Mesenchymal stem cell (in vitro differentiated cells and primary cell): Measurements from ENCODE around the gene CDK6.
A peak's percentile ranks its signal among the peaks of the same experiment; 100 is the strongest.

Experiments used
- DNase-seq: peaks from one replicate; pipeline ENCODE4 v3.0.0-alpha.2; 2013
- H2AFZ ChIP-seq: one replicate; pipeline ENCODE4 v1.6.1; 2013; ENCODE audit warnings: low read depth, mild to moderate bottlenecking, control low read depth, inconsistent platforms, low read length, moderate library complexity
- H2AK5ac ChIP-seq: 2 replicates; pipeline ENCODE4 v1.6.1; 2013; ENCODE audit warnings: low read length, moderate library complexity, mild to moderate bottlenecking, inconsistent platforms; ENCODE audit not compliant: severe bottlenecking
- H2BK120ac ChIP-seq: one replicate; pipeline ENCODE4 v1.6.1; 2013; ENCODE audit warnings: low read depth, mild to moderate bottlenecking, inconsistent platforms, low read length, moderate library complexity
- H2BK12ac ChIP-seq, 2 experiments: one replicate each; pipeline ENCODE4 v1.6.1; 2013; ENCODE audit warnings: inconsistent platforms in 2 of 2, low read length in 2 of 2, mild to moderate bottlenecking in 2 of 2, moderate library complexity in 2 of 2, control low read depth in 1 of 2
- H2BK15ac ChIP-seq: one replicate; pipeline ENCODE4 v1.6.1; 2013; ENCODE audit warnings: mild to moderate bottlenecking, low read depth, inconsistent platforms; ENCODE audit not compliant: poor library complexity, severe bottlenecking
- H2BK5ac ChIP-seq: 2 replicates; pipeline ENCODE4 v1.6.1; 2013; ENCODE audit warnings: low read depth, mild to moderate bottlenecking, low read length, control low read depth, inconsistent platforms; ENCODE audit not compliant: poor library complexity, severe bottlenecking
- H3K14ac ChIP-seq, 2 experiments: one replicate each; pipeline ENCODE4 v1.6.1; 2013; ENCODE audit warnings: inconsistent platforms in 2 of 2, low read length in 2 of 2, control low read depth in 1 of 2, mild to moderate bottlenecking in 1 of 2, moderate library complexity in 1 of 2
- H3K18ac ChIP-seq, 2 experiments: one replicate each; pipeline ENCODE4 v1.6.1; 2013; ENCODE audit warnings: inconsistent platforms in 2 of 2, low read length in 2 of 2, control low read depth in 1 of 2, low read depth in 1 of 2, mild to moderate bottlenecking in 1 of 2
- H3K23ac ChIP-seq, 2 experiments: one replicate each; pipeline ENCODE4 v1.6.1; 2013; ENCODE audit warnings: inconsistent platforms in 2 of 2, low read length in 2 of 2, mild to moderate bottlenecking in 2 of 2, moderate library complexity in 2 of 2, control low read depth in 1 of 2
- H3K27ac ChIP-seq: 2 replicates; pipeline ENCODE4 v1.5.1; 2013; ENCODE audit warnings: mild to moderate bottlenecking, moderate library complexity, low read length, control low read depth, inconsistent platforms; ENCODE audit not compliant: poor library complexity, severe bottlenecking
- H3K27me3 ChIP-seq, 2 experiments: 2 replicates each; pipeline versions ENCODE4 v1.6.1 to v1.7.0; 2013; ENCODE audit warnings: low read length in 2 of 2, mild to moderate bottlenecking in 2 of 2, moderate library complexity in 2 of 2, control low read depth in 1 of 2, inconsistent platforms in 1 of 2; ENCODE audit not compliant: control insufficient read depth in 1 of 2, insufficient read depth in 1 of 2
- H3K36me3 ChIP-seq, 2 experiments: 2 replicates each; pipeline versions ENCODE4 v1.6.1 to v1.7.0; 2013; ENCODE audit warnings: low read length in 2 of 2, control low read depth in 1 of 2, inconsistent platforms in 1 of 2, low read depth in 1 of 2, mild to moderate bottlenecking in 1 of 2; ENCODE audit not compliant: insufficient read depth in 2 of 2, control insufficient read depth in 1 of 2
- H3K4ac ChIP-seq, 2 experiments: one replicate each; pipeline ENCODE4 v1.6.1; 2013; ENCODE audit warnings: inconsistent platforms in 2 of 2, low read length in 2 of 2, mild to moderate bottlenecking in 2 of 2, moderate library complexity in 2 of 2, control low read depth in 1 of 2, low read depth in 1 of 2
- H3K4me1 ChIP-seq: 2 replicates; pipeline ENCODE4 v1.6.1; 2013; ENCODE audit warnings: low read depth, low read length, control low read depth; ENCODE audit not compliant: control insufficient read depth, insufficient read depth
- H3K4me2 ChIP-seq: 2 replicates; pipeline ENCODE4 v1.6.1; 2013; ENCODE audit warnings: low read length, mild to moderate bottlenecking, inconsistent platforms; ENCODE audit not compliant: poor library complexity, severe bottlenecking
- H3K4me3 ChIP-seq, 2 experiments: 2 replicates each; pipeline versions ENCODE4 v1.5.1 to v1.7.0; 2013; ENCODE audit warnings: low read length in 2 of 2, mild to moderate bottlenecking in 2 of 2, control low read depth in 1 of 2, low read depth in 1 of 2; ENCODE audit not compliant: insufficient read depth in 1 of 2
- H3K79me1 ChIP-seq: replicated peaks from 2 replicates; pipeline ENCODE4 v1.6.1; 2013; ENCODE audit warnings: mild to moderate bottlenecking, control low read depth, low read length, inconsistent platforms; ENCODE audit not compliant: poor library complexity, severe bottlenecking
- H3K9ac ChIP-seq: 2 replicates; pipeline ENCODE4 v1.7.0; 2013; ENCODE audit warnings: mild to moderate bottlenecking, low read length, moderate library complexity
- H3K9me3 ChIP-seq: 2 replicates; pipeline ENCODE4 v1.7.0; 2013; ENCODE audit warnings: mild to moderate bottlenecking, low read length; ENCODE audit not compliant: control insufficient read depth
- H4K8ac ChIP-seq: one replicate; pipeline ENCODE4 v1.6.1; 2013; ENCODE audit warnings: inconsistent platforms, mild to moderate bottlenecking, low read length, moderate library complexity
- H4K91ac ChIP-seq: one replicate; pipeline ENCODE4 v1.6.1; 2013; ENCODE audit warnings: mild to moderate bottlenecking, low read length, inconsistent platforms
- WGBS: methylation state at CpG from one replicate; pipeline ENCODE4 v1.1.7; 2013; ENCODE audit warnings: mixed read lengths; 5-methylcytosine and 5-hydroxymethylcytosine counted together

The CDK6 gene

GRCh38 chr7:92793656-92794205 lies 42.6 kb downstream of the CDK6 start:
- Histone ChIP-seq H2BK12ac (no peak overlapping the region), H2AFZ (no peak overlapping the region), H3K4me2 (no peak overlapping the region), H3K18ac (peak overlapping the region in 1 of 2 experiments; percentile 24), H3K9ac (no peak overlapping the region), H3K4me1 (peaks cover 3% of the 10 kb centered on the region), H3K36me3 (no peaks in the 10 kb centered on the region), H2AK5ac (no peak overlapping the region), H4K8ac (no peak overlapping the region), H3K4me3 (no peak overlapping the region), H3K27ac (no peak overlapping the region), H3K79me1 (peaks cover 5% of the 10 kb centered on the region), H2BK5ac (no peak overlapping the region), H2BK120ac (no peak overlapping the region), H2BK15ac (no peak overlapping the region), H3K23ac (no peak overlapping the region), H3K27me3 (no peaks in the 10 kb centered on the region), H3K14ac (no peak overlapping the region), H3K9me3 (peaks cover 12% of the 10 kb centered on the region), H4K91ac (no peak overlapping the region), H3K4ac (no peak overlapping the region)
- DNase-seq, result peak; percentile 54
- WGBS, result 80% methylated on average over 1 of the region's 1 CpG

DNA sequence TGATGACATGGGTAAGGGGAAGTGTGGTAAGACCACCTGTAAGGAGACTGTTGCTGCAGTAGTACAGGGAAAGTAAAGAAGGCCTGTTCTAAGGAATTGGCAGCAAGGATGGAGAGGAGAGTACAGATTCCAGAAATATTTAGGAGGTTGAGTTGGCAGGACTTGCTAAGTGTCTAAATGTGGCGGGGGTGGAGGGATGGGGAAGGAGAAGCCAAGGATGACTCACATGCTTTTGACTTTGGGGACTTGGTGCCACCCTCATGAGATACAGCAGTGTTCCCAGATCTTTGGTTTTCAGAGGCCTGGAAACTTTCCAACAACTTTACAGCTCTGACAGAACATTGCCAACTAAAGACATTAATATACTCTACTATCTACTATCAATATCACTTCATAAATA lies 45.4 kb downstream of the CDK6 start:
- Histone ChIP-seq H2BK15ac (no peak overlapping the region), H3K18ac (peak overlapping the region in 1 of 2 experiments; percentile 61), H3K4me1 (peaks cover 3% of the 10 kb centered on the region), H3K9ac (no peak overlapping the region), H3K14ac (no peak overlapping the region), H3K27ac (no peak overlapping the region), H3K4me3 (no peak overlapping the region), H3K79me1 (peaks cover 5% of the 10 kb centered on the region), H3K36me3 (peaks cover 0 to 3% of the 10 kb centered on the region in 2 experiments), H2BK120ac (no peak overlapping the region), H3K4me2 (no peak overlapping the region), H3K4ac (no peak overlapping the region), H4K91ac (no peak overlapping the region), H2AK5ac (no peak overlapping the region), H3K23ac (no peak overlapping the region), H4K8ac (no peak overlapping the region), H2BK12ac (no peak overlapping the region), H2BK5ac (no peak overlapping the region), H3K27me3 (no peaks in the 10 kb centered on the region), H3K9me3 (peaks cover 20% of the 10 kb centered on the region), H2AFZ (no peak overlapping the region)
- WGBS, result 10% methylated on average over 1 of the region's 1 CpG
- no peak for DNase-seq

- no peak overlapping the region for H4K91ac ChIP-seq
- no peak overlapping the region for H2BK120ac ChIP-seq
- H3K36me3 ChIP-seq, result peaks cover 0 to 3% of the 10 kb centered on the region in 2 experiments
- no peak overlapping the region for H2BK5ac ChIP-seq
- H2AFZ ChIP-seq, result no peak overlapping the region
- no peak overlapping the region for H3K23ac ChIP-seq
- H4K8ac ChIP-seq, result no peak overlapping the region
- H2BK15ac ChIP-seq, result no peak overlapping the region
- no peak overlapping the region for H3K14ac ChIP-seq
- WGBS, result 100% methylated on average over 1 of the region's 1 CpG
- H2BK12ac ChIP-seq, result no peak overlapping the region
- no peak overlapping the region for H3K18ac ChIP-seq
- H2AK5ac ChIP-seq, result no peak overlapping the region
- no peak for DNase-seq
- H3K4me1 ChIP-seq, result no peaks in the 10 kb centered on the region
- peaks cover 3% of the 10 kb centered on the region for H3K79me1 ChIP-seq
- H3K27ac ChIP-seq, result no peak overlapping the region
- no peak overlapping the region for H3K9ac ChIP-seq
- H3K27me3 ChIP-seq, result no peaks in the 10 kb centered on the region
- H3K9me3 ChIP-seq, result peaks cover 20% of the 10 kb centered on the region
- peak overlapping the region in 1 of 2 experiments; percentile 2 for H3K4me3 ChIP-seq
- no peak overlapping the region for H3K4me2 ChIP-seq
- no peak overlapping the region for H3K4ac ChIP-seq
Observed at GRCh38 chr7:92788559-92789183, 47.7 kb downstream of the CDK6 start.

- no peak overlapping the region for H2BK12ac ChIP-seq
- no peaks in the 10 kb centered on the region for H3K27me3 ChIP-seq
- DNase-seq, result peak; percentile 79
- H2AFZ ChIP-seq, result no peak overlapping the region
- no peak overlapping the region for H3K27ac ChIP-seq
- H3K14ac ChIP-seq, result no peak overlapping the region
- no peak overlapping the region for H2AK5ac ChIP-seq
- peaks cover 0 to 3% of the 10 kb centered on the region in 2 experiments for H3K36me3 ChIP-seq
- no peak overlapping the region for H2BK5ac ChIP-seq
- H3K4me2 ChIP-seq, result no peak overlapping the region
- H3K9me3 ChIP-seq, result peaks cover 20% of the 10 kb centered on the region
- H3K18ac ChIP-seq, result no peak overlapping the region
- no peak overlapping the region for H2BK15ac ChIP-seq
- peak overlapping the region in 1 of 2 experiments; percentile 43 for H3K4me3 ChIP-seq
- WGBS, result 77% methylated on average over 3 of the region's 3 CpGs
- no peak overlapping the region for H4K8ac ChIP-seq
- H3K4ac ChIP-seq, result no peak overlapping the region
- no peaks in the 10 kb centered on the region for H3K4me1 ChIP-seq
- H3K9ac ChIP-seq, result peak overlapping the region; percentile 47
- peaks cover 5% of the 10 kb centered on the region for H3K79me1 ChIP-seq
- H4K91ac ChIP-seq, result no peak overlapping the region
- no peak overlapping the region for H2BK120ac ChIP-seq
- no peak overlapping the region for H3K23ac ChIP-seq
Observed at GRCh38 chr7:92785923-92786322, 50.5 kb downstream of the CDK6 start.
